Activated T-helper 17 cell treated with anti-CD3 and anti-CD28 coated beads, Interleukin-2, amount 50 U/mL, for 72 hours (primary cell): ENCODE results near the gene ATAD3A. TPM values are rescaled to one million over a fixed set of nuclear protein-coding genes. Genes with fewer than 3 reads are reported as not detected.

Experiments used
- ATAC-seq: fragments of 150-1000 bp; cut with Tn5 transposase; replicated peaks from 2 replicates; pipeline ENCODE4 v1.10.0; 2021; ENCODE audit warnings: mild to moderate bottlenecking, moderate library complexity
- H3K27ac Mint-ChIP-seq: one replicate; pipeline ENCODE4 v1.8.0; 2022; ENCODE audit warnings: mixed read lengths
- H3K27me3 Mint-ChIP-seq: one replicate; pipeline ENCODE4 v1.8.0; 2022; ENCODE audit warnings: mixed read lengths
- H3K36me3 Mint-ChIP-seq: one replicate; pipeline ENCODE4 v1.8.0; 2022; ENCODE audit warnings: low read depth, mild to moderate bottlenecking, mixed read lengths
- H3K4me1 Mint-ChIP-seq: one replicate; pipeline ENCODE4 v1.8.0; 2022; ENCODE audit warnings: mixed read lengths
- H3K4me3 Mint-ChIP-seq: one replicate; pipeline ENCODE4 v1.8.0; 2022; ENCODE audit warnings: mild to moderate bottlenecking, mixed read lengths
- H3K9me3 Mint-ChIP-seq: one replicate; pipeline ENCODE4 v1.8.0; 2022; ENCODE audit warnings: mixed read lengths
- total RNA-seq, 2 donors: library from RNA; stranded (reverse); gene quantifications; one replicate each; pipeline ENCODE4 v1.2.3, GENCODE V29; 2022

ATAD3A gene
- total RNA-seq, 2 donors from 2014 or later = 24.2 to 56.8 TPM

DNA sequence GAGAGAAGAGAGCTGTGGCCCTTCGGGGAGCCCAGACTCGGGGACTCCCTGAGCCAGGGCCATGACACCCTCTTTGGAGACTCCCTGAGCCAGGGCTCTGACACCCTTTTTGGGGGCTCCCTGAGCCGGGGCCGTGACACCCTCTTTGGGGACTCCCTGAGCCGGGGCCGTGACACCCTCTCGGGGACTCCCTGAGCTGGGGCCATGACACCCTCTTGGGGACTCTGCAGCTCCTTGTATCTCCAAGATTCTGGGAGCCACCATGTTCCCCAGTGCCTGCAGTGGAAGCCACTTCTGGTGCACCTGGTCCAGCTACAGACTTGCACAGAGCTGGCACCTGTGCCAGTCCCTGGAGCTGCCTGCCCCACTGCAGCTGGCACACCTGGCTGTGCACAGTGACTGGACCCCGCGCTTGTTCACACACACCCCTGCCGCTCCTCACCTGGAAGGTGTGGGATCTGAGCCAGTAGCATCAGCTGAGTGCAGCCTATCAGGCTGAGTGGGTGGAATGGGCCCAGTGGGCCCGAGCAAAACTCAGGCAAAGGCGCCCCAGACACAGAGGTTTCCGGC lies 66.5 kb downstream of the ATAD3A start:
- Mint-ChIP-seq H3K4me1 (peaks cover 5% of the 10 kb centered on the region), H3K36me3 (peaks cover 6% of the 10 kb centered on the region), H3K4me3 (no peak overlapping the region), H3K27me3 (peaks cover 9% of the 10 kb centered on the region), H3K27ac (no peak overlapping the region), H3K9me3 (no peaks in the 10 kb centered on the region)
- no peak for ATAC-seq

DNA sequence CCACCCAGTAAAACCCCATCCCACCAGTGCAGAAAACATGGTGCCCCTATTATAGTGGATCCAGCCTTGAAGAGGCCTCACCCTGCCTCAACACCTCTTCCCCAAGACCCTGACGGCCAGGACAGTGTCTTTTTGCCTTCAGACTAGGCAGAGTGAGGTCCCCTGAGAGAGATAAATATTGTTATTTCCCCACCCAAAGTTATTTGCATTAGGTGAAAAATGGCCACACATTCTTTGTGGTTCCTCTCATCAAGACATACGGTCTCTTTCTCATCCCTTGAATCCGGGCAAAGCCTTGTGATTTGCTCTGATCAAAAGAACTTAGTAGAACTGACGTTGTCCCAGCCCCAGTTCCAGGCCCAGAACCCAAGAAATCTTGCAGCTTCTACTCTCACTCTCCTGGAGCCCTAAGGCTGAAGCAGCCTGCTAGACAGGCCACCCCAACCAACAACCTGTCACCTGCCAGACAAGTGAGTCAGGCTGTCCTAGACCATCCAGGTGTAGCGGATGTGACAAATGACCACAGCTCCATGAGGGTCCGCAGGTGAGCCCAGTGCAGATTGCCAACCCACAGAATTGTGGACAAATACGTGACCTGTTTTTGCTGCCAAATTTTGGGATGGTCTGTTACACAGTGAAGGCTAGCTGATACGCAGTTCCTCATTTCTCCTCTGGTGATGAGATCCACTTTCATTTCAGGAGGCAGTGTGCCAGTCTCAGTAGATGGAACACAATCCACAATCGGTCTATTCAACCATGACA lies 70.8 kb downstream of the ATAD3A start:
- Mint-ChIP-seq H3K27ac (no peak overlapping the region), H3K27me3 (peaks cover 9% of the 10 kb centered on the region), H3K9me3 (no peaks in the 10 kb centered on the region), H3K4me3 (no peak overlapping the region), H3K4me1 (no peaks in the 10 kb centered on the region), H3K36me3 (no peaks in the 10 kb centered on the region)
- no peak for ATAC-seq

DNA sequence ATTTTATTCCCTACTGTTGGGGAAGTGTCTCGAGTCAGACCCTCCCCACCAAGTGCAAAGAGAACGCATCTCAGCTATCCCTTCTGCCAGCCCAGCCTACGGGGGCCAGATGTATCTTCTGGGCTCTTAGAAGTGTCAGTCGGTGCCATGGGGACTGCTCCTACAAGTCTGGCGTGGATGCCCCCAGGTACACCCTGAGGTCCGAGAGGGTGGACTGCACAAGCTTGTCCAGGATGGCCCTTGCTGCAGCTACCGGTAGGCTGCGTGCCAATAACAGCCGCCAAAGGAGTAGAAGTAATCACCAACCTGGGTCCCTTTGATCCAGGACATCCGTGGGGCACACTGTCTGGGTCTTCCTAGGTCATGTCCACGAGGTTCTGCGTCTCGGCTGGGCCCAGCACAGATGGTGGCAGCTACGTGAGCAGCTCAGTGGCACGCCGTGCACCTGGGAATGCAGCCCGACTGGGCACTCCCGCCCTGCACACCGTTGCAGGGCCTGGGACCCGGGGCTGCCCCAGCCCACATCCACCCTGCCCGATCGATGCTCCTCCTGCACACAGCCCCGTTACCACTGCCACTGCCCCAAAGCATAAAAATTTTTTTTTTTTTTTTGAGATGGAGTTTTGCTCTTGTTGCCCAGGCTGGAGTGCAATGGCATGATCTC lies 71.5 kb downstream of the ATAD3A start:
- peaks cover 9% of the 10 kb centered on the region for H3K27me3 Mint-ChIP-seq
- H3K9me3 Mint-ChIP-seq = no peaks in the 10 kb centered on the region
- ATAC-seq = no peak
- no peaks in the 10 kb centered on the region for H3K36me3 Mint-ChIP-seq
- no peak overlapping the region for H3K4me3 Mint-ChIP-seq
- no peaks in the 10 kb centered on the region for H3K4me1 Mint-ChIP-seq
- H3K27ac Mint-ChIP-seq = no peak overlapping the region

Other genes starting within 250 kb of the ATAD3A start
- 10 to 100 TPM; 68.7 to 78.0 TPM for gene UBE2J2, start 238.3 kb upstream of the ATAD3A start, total RNA-seq
- gene SCNN1D, start 231.7 kb upstream of the ATAD3A start, total RNA-seq = 1 to 10 TPM; 4.7 to 9.8 TPM
- 10 to 100 TPM; 41.4 to 43.3 TPM for gene ACAP3, start 204.2 kb upstream of the ATAD3A start, total RNA-seq
- 10 to 100 TPM; 15.9 to 24.0 TPM for gene PUSL1, start 203.6 kb upstream of the ATAD3A start, total RNA-seq
- 100 to 1,000 TPM; 122 to 125 TPM for gene INTS11, start 187.5 kb upstream of the ATAD3A start, total RNA-seq
- gene CPTP, start 187.4 kb upstream of the ATAD3A start, total RNA-seq = 10 to 100 TPM; 16.8 to 22.3 TPM
- 1 to 10 TPM in 1 of 2 donors, under 1 TPM in 1; 0.71 to 1.1 TPM for gene TAS1R3, start 180.9 kb upstream of the ATAD3A start, total RNA-seq
- 10 to 100 TPM; 46.2 to 48.0 TPM for gene DVL1, start 162.7 kb upstream of the ATAD3A start, total RNA-seq
- under 1 TPM in 1 of 2 donors, not detected in 1; 0.56 TPM for gene MXRA8, start 153.6 kb upstream of the ATAD3A start, total RNA-seq
- gene AURKAIP1, start 137.0 kb upstream of the ATAD3A start, total RNA-seq = 100 to 1,000 TPM in 1 of 2 donors, 10 to 100 TPM in 1; 93.3 to 163 TPM
- 100 to 1,000 TPM; 103 to 107 TPM for gene CCNL2, start 112.8 kb upstream of the ATAD3A start, total RNA-seq
- 100 to 1,000 TPM in 1 of 2 donors, 10 to 100 TPM in 1; 57.7 to 147 TPM for gene MRPL20, start 104.9 kb upstream of the ATAD3A start, total RNA-seq
- not detected for gene ANKRD65, start 90.9 kb upstream of the ATAD3A start, total RNA-seq
- 1 to 10 TPM in 1 of 2 donors, under 1 TPM in 1; 0.84 to 6.2 TPM for gene VWA1, start 76.5 kb upstream of the ATAD3A start, total RNA-seq
- 1 to 10 TPM; 1.4 to 2.1 TPM for gene ATAD3C, start 62.5 kb upstream of the ATAD3A start, total RNA-seq
- gene ATAD3B, start 40.4 kb upstream of the ATAD3A start, total RNA-seq = 10 to 100 TPM; 24.6 to 55.5 TPM
- gene TMEM240, start 28.5 kb downstream of the ATAD3A start, total RNA-seq = 1 to 10 TPM; 2.1 to 2.3 TPM
- gene SSU72, start 62.7 kb downstream of the ATAD3A start, total RNA-seq = 100 to 1,000 TPM in 1 of 2 donors, 10 to 100 TPM in 1; 75.6 to 133 TPM
- gene FNDC10, start 88.0 kb downstream of the ATAD3A start, total RNA-seq = 1 to 10 TPM; 1.1 to 1.4 TPM
- 10 to 100 TPM; 42.7 to 83.5 TPM for gene MIB2, start 103.3 kb downstream of the ATAD3A start, total RNA-seq
- 1 to 10 TPM; 1.8 to 6.5 TPM for gene MMP23B, start 120.0 kb downstream of the ATAD3A start, total RNA-seq
- gene CDK11B, start 146.8 kb downstream of the ATAD3A start, total RNA-seq = 10 to 100 TPM; 19.1 to 34.4 TPM
- gene SLC35E2B, start 180.6 kb downstream of the ATAD3A start, total RNA-seq = 10 to 100 TPM; 31.4 to 38.5 TPM
- gene CDK11A, start 212.2 kb downstream of the ATAD3A start, total RNA-seq = 10 to 100 TPM; 51.8 to 65.6 TPM